ENCODE measurements around the gene DGKZ. TPM values are rescaled to one million over a fixed set of nuclear protein-coding genes. Genes with fewer than 3 reads are reported as not detected.

Gene DGKZ
- total RNA-seq, 4 donors from 2014 or later: 38.5 to 53.1 (median 45.7) TPM

DNA sequence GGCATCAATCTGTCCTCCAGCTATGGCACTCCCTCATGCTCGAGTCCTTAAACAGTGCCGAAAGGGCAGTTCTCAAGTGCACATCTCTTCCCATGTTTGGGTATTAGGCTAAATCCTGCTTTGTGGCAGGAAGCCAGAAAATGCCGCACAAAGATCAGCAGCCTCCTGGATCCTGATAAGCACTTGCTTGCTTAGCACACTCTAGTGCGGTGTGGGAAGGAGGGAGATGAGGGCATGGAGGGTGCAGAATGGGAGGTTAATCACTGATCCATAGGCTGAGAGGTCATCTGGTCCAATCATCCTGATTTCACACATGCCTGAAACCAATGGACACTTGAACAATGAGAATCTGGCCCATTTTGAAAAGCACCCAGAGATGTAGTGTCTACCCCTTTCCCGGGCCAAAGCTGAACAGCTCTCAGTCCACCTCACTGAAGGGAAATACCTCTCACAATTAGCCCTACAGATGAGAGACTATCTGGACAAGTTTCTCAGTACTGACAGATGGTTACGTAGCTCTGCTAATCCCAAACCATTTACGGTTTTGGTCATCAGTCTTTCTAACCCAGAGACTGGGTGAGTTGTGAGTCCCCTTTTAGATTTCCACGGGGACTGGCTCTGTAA lies 74.1 kb downstream of the DGKZ start:
- TF ChIP-seq POLR2A (IDR thresholded peaks at IDR 0.05): no peak
- TF ChIP-seq, protein P1, sequence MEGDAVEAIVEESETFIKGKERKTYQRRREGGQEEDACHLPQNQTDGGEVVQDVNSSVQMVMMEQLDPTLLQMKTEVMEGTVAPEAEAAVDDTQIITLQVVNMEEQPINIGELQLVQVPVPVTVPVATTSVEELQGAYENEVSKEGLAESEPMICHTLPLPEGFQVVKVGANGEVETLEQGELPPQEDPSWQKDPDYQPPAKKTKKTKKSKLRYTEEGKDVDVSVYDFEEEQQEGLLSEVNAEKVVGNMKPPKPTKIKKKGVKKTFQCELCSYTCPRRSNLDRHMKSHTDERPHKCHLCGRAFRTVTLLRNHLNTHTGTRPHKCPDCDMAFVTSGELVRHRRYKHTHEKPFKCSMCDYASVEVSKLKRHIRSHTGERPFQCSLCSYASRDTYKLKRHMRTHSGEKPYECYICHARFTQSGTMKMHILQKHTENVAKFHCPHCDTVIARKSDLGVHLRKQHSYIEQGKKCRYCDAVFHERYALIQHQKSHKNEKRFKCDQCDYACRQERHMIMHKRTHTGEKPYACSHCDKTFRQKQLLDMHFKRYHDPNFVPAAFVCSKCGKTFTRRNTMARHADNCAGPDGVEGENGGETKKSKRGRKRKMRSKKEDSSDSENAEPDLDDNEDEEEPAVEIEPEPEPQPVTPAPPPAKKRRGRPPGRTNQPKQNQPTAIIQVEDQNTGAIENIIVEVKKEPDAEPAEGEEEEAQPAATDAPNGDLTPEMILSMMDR (IDR thresholded peaks at IDR 0.05): no peak
- intact Hi-C loops (cut with DNase I): no loop called here

DNA sequence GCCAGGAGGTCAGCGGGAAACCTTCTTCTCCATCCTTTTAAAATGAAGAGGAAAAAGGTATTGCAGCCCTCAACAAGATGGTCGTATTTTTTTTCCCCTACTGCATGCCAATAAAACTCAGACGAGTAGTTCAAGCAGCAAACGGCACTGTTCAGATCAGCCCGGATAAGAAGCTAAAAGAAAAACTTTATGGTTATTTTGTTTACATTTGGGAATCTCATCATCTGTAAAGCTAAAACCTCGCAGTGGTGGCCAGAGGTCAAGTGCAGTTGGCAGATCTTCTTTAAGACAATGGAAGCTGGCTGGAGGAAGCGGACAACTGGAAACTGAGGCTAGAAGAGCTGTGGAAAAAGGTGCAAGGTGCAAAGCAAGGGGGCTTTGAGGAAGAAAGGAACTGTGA lies 75.3 kb downstream of the DGKZ start:
- Histone ChIP-seq H3K27me3 (no peaks in the 10 kb centered on the region), H3K4me1 (no peaks in the 10 kb centered on the region), H3K36me3 (peaks cover 0 to 73% (median 2%) of the 10 kb centered on the region in 3 donors), H3K27ac (no peak overlapping the region), H3K4me3 (no peak overlapping the region), H3K9me3 (no peaks in the 10 kb centered on the region)
- intact Hi-C loops (cut with DNase I): no loop called here
- TF ChIP-seq, protein P1 (IDR thresholded peaks at IDR 0.05): no peak
- TF ChIP-seq POLR2A (IDR thresholded peaks at IDR 0.05): no peak
- no peak for DNase-seq
- WGBS, 2 donors: 78 to 84% methylated on average over 7 of the region's 7 CpGs

More for the DNA sequence above, 74.1 kb downstream of the DGKZ start:
- DNase-seq: no peak
- Histone ChIP-seq H3K27me3 (no peaks in the 10 kb centered on the region), H3K9me3 (no peaks in the 10 kb centered on the region), H3K27ac (no peak overlapping the region), H3K4me3 (no peak overlapping the region), H3K4me1 (no peaks in the 10 kb centered on the region), H3K36me3 (peaks cover 0 to 73% (median 11%) of the 10 kb centered on the region in 3 donors)
- 90 to 91% methylated on average over 8 of the region's 8 CpGs for WGBS, 2 donors

DNA sequence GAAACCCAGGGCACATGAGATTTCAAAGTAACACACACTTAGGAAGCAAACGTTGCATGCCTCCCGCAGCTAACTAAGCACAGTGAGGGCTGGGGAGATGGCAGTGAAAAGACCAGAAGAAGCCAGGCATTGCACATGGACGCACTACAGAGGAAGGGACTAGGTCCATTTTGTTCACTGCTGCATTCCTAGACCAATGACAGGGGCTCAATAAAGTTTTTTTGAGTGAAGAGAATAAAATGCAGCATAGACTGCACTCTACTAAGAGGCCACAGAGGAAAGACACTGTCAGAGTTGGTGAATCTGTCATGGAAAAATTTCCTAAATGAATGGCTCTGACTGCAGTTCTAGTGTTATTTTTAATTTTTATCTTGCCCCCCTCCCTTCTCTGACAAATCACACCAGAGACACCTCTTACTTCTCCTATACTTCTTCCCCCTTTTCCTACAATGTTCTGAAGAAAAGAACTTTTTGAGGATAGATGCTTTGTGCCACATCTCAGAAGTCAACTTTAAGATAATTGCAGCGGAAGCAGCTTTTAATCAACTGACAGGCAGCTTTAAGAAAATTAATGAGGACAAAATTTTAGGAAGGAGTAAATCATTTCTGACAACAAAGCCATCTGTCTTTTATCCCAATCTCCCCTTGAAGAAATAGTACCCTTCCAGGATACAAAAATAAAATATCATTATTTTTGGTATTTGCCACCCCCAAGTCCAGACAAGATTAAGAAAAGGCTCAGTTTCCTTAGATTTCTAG lies 79.1 kb downstream of the DGKZ start:
- Histone ChIP-seq H3K4me3 (no peak overlapping the region), H3K9me3 (no peaks in the 10 kb centered on the region), H3K4me1 (no peaks in the 10 kb centered on the region), H3K27ac (no peak overlapping the region), H3K36me3 (peaks cover 0 to 83% (median 0%) of the 10 kb centered on the region in 3 donors), H3K27me3 (no peaks in the 10 kb centered on the region)
- TF ChIP-seq, protein P1 (IDR thresholded peaks at IDR 0.05): no peak
- no peak for TF ChIP-seq POLR2A (IDR thresholded peaks at IDR 0.05)
- no peak for DNase-seq
- intact Hi-C loops (cut with DNase I): no loop called here
- 70 to 85% methylated on average over 4 of the region's 4 CpGs for WGBS, 2 donors

DNA sequence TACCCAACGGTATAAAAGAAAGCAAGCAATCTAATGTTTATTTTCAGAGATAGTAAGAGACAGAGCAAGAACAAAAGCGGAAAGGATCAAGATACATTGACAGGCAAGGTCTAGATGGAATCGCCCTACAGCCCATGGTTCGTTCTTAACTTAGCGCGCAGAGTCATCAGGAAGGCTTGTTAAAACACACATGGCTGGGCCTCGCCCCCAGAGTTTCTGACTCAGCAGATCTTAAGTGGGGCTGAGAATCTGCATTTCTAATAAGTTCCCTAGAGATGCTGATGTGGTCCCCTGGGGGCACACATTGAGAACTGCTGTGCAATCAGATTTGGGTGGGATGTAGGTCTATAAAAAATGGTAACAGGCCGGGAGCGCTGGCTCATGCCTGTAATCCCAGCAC lies 80.1 kb downstream of the DGKZ start:
- intact Hi-C loops (cut with DNase I): no loop called here
- 79 to 91% methylated on average over 8 to 9 of the region's 9 CpGs for WGBS, 2 donors
- TF ChIP-seq, protein P1 (IDR thresholded peaks at IDR 0.05): no peak
- TF ChIP-seq POLR2A (IDR thresholded peaks at IDR 0.05): no peak
- Histone ChIP-seq H3K27me3 (no peaks in the 10 kb centered on the region), H3K4me1 (no peaks in the 10 kb centered on the region), H3K9me3 (no peaks in the 10 kb centered on the region), H3K36me3 (peaks cover 0 to 83% (median 0%) of the 10 kb centered on the region in 3 donors), H3K27ac (no peak overlapping the region), H3K4me3 (no peak overlapping the region)
- no peak for DNase-seq

DNA sequence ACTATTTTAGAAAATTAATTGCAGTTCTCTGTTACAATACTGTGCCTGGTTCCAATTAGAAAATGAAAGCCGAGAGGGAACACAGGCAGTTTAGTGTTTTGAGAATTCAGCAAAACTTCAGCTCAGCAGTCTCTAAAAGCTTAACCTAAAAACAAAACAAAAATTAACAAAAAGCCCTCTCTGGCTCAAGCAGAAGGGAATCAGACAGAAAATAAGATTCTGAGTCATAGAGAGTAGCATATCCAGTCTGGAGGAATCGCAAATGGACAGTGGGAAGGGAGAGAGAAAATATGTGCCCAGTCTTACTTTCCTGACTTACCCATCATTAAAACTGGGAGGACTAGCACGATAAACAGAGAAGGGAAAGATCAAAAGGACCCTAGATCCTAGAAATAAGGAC lies 82.5 kb downstream of the DGKZ start:
- intact Hi-C loops (cut with DNase I): no loop called here
- Histone ChIP-seq H3K4me1 (no peaks in the 10 kb centered on the region), H3K27me3 (no peaks in the 10 kb centered on the region), H3K4me3 (no peak overlapping the region), H3K27ac (no peak overlapping the region), H3K9me3 (no peaks in the 10 kb centered on the region), H3K36me3 (peaks cover 0 to 93% (median 14%) of the 10 kb centered on the region in 3 donors)
- 80 to 88% methylated on average over 3 of the region's 3 CpGs for WGBS, 2 donors
- DNase-seq: no peak
- TF ChIP-seq, protein P1 (IDR thresholded peaks at IDR 0.05): no peak
- TF ChIP-seq POLR2A (IDR thresholded peaks at IDR 0.05): no peak
